Measurements from ENCODE around the gene GOLIM4. TPM values are rescaled to one million over a fixed set of nuclear protein-coding genes. Genes with fewer than 3 reads are reported as not detected.

GOLIM4 gene
- total RNA-seq, 4 donors from 2014 or later, result 16.0 to 21.3 (median 20.2) TPM

GRCh38 chr3:167989999-167990398 lies 105.7 kb downstream of the GOLIM4 start:
- WGBS, result 77% methylated on average over 6 of the region's 6 CpGs
- Histone ChIP-seq H3K27me3 (no peaks in the 10 kb centered on the region), H3K4me3 (no peak overlapping the region), H3K27ac (no peak overlapping the region), H3K9me3 (no peaks in the 10 kb centered on the region), H3K4me1 (no peaks in the 10 kb centered on the region), H3K36me3 (no peaks in the 10 kb centered on the region)
- DNase-seq (ENCODE audit: low spot score in 2 of 2), result no peak
- TF ChIP-seq POLR2A (IDR thresholded peaks at IDR 0.05), result no peak
- TF ChIP-seq EP300 (IDR thresholded peaks at IDR 0.05), result no peak
- TF ChIP-seq CTCF (IDR thresholded peaks at IDR 0.05), result no peak
- no peak for TF ChIP-seq POLR2AphosphoS5 (IDR thresholded peaks at IDR 0.05)

- TF ChIP-seq EP300 (IDR thresholded peaks at IDR 0.05), result no peak
- no peak for TF ChIP-seq POLR2A (IDR thresholded peaks at IDR 0.05)
- no peak for TF ChIP-seq CTCF (IDR thresholded peaks at IDR 0.05)
- no peak for TF ChIP-seq POLR2AphosphoS5 (IDR thresholded peaks at IDR 0.05)
Measured at GRCh38 chr3:167989066-167989465, 106.7 kb downstream of the GOLIM4 start.

GRCh38 chr3:167983583-167983982 lies 112.1 kb downstream of the GOLIM4 start:
- TF ChIP-seq POLR2AphosphoS5 (IDR thresholded peaks at IDR 0.05) (no peak), CTCF (IDR thresholded peaks at IDR 0.05) (no peak), POLR2A (IDR thresholded peaks at IDR 0.05) (no peak), EP300 (IDR thresholded peaks at IDR 0.05) (no peak)
- no peak overlapping the region for H3K27ac ChIP-seq
- no peaks in the 10 kb centered on the region for H3K9me3 ChIP-seq
- H3K4me1 ChIP-seq, result no peaks in the 10 kb centered on the region
- WGBS, result 83% methylated on average over 2 of the region's 2 CpGs
- no peaks in the 10 kb centered on the region for H3K27me3 ChIP-seq
- DNase-seq (ENCODE audit: low spot score in 2 of 2), result no peak
- H3K36me3 ChIP-seq, result no peaks in the 10 kb centered on the region
- H3K4me3 ChIP-seq, result no peak overlapping the region

More at GRCh38 chr3:167989066-167989465, 106.7 kb downstream of the GOLIM4 start:
- H3K9me3 ChIP-seq, result no peaks in the 10 kb centered on the region
- DNase-seq (ENCODE audit: low spot score in 2 of 2), result no peak
- no peaks in the 10 kb centered on the region for H3K4me1 ChIP-seq
- H3K27me3 ChIP-seq, result no peaks in the 10 kb centered on the region
- no peak overlapping the region for H3K4me3 ChIP-seq
- no peak overlapping the region for H3K27ac ChIP-seq
- no peaks in the 10 kb centered on the region for H3K36me3 ChIP-seq
- WGBS, result 69% methylated on average over 2 of the region's 2 CpGs

GRCh38 chr3:167978486-167978885 lies 117.2 kb downstream of the GOLIM4 start:
- no peak for DNase-seq (ENCODE audit: low spot score in 2 of 2)
- Histone ChIP-seq H3K4me3 (no peak overlapping the region), H3K9me3 (no peaks in the 10 kb centered on the region), H3K4me1 (peaks cover 4% of the 10 kb centered on the region), H3K27ac (no peak overlapping the region), H3K36me3 (no peaks in the 10 kb centered on the region), H3K27me3 (no peaks in the 10 kb centered on the region)
- 92% methylated on average over 1 of the region's 1 CpG for WGBS
- TF ChIP-seq EP300 (IDR thresholded peaks at IDR 0.05) (no peak), POLR2AphosphoS5 (IDR thresholded peaks at IDR 0.05) (no peak), CTCF (IDR thresholded peaks at IDR 0.05) (no peak), POLR2A (IDR thresholded peaks at IDR 0.05) (no peak)

- Histone ChIP-seq H3K27me3 (no peaks in the 10 kb centered on the region), H3K4me3 (no peak overlapping the region), H3K4me1 (peaks cover 4% of the 10 kb centered on the region), H3K9me3 (no peaks in the 10 kb centered on the region), H3K36me3 (no peaks in the 10 kb centered on the region), H3K27ac (no peak overlapping the region)
- WGBS, result 75% methylated on average over 3 of the region's 3 CpGs
- DNase-seq (ENCODE audit: low spot score in 2 of 2), result no peak
- TF ChIP-seq POLR2AphosphoS5 (IDR thresholded peaks at IDR 0.05), result no peak
- no peak for TF ChIP-seq EP300 (IDR thresholded peaks at IDR 0.05)
- no peak for TF ChIP-seq POLR2A (IDR thresholded peaks at IDR 0.05)
- no peak for TF ChIP-seq CTCF (IDR thresholded peaks at IDR 0.05)
Measured at GRCh38 chr3:167978071-167978470, 117.7 kb downstream of the GOLIM4 start.
